ENCODE measurements around the gene LHFPL2. TPM values are rescaled to one million over a fixed set of nuclear protein-coding genes. Genes with fewer than 3 reads are reported as not detected.

LHFPL2 gene
- total RNA-seq, 1 experiment from 2014 or later = 17.9 TPM

DNA sequence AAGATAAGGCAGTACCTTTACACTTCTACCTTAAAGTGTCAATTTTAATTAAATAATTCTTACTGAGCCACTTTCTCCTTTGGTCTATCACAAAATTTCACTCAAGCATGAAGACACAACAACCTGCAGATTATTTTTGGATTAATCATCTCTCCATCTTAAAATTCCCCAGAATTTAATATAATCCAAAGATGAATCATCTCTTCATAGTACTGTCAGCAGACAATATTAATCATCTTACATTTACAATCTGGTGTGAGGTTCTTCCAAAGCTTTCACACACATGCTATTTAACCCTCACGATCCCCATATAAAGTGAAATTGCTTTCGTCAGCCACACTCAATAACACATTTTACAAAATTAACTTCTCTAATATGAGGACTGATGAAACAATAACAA lies 43.0 kb downstream of the LHFPL2 start:
- intact Hi-C loops (cut with micrococcal nuclease) = no loop called here
- no peak for TF ChIP-seq YY1 (IDR thresholded peaks at IDR 0.05; ENCODE audit: extremely low read depth, insufficient replicate concordance, low read depth, low read length)
- no peak for TF ChIP-seq JUND (IDR thresholded peaks at IDR 0.05)
- TF ChIP-seq, protein P1, sequence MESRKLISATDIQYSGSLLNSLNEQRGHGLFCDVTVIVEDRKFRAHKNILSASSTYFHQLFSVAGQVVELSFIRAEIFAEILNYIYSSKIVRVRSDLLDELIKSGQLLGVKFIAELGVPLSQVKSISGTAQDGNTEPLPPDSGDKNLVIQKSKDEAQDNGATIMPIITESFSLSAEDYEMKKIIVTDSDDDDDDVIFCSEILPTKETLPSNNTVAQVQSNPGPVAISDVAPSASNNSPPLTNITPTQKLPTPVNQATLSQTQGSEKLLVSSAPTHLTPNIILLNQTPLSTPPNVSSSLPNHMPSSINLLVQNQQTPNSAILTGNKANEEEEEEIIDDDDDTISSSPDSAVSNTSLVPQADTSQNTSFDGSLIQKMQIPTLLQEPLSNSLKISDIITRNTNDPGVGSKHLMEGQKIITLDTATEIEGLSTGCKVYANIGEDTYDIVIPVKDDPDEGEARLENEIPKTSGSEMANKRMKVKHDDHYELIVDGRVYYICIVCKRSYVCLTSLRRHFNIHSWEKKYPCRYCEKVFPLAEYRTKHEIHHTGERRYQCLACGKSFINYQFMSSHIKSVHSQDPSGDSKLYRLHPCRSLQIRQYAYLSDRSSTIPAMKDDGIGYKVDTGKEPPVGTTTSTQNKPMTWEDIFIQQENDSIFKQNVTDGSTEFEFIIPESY (IDR thresholded peaks at IDR 0.05; ENCODE audit: extremely low read depth, insufficient replicate concordance, low read length) = no peak
- no peak for TF ChIP-seq ELF1 (IDR thresholded peaks at IDR 0.05; ENCODE audit: borderline replicate concordance, low read depth)
- no peak for TF ChIP-seq TCF7L2 (IDR thresholded peaks at IDR 0.05; ENCODE audit: borderline replicate concordance, extremely low read depth, insufficient read depth, insufficient read length)
- H3K4me3 ChIP-seq (replicated peaks in 1 of 2; ENCODE audit: low read depth in 1 of 2, low read length in 2 of 2) = no peak overlapping the region
- H3K9me2 ChIP-seq (ENCODE audit: insufficient read depth) = no peaks in the 10 kb centered on the region
- no peak overlapping the region for H2AFZ ChIP-seq (ENCODE audit: low read depth, low read length, poor library complexity, severe bottlenecking)
- no peaks in the 10 kb centered on the region for H4K20me1 ChIP-seq (ENCODE audit: insufficient read depth)
- H3K27me3 ChIP-seq (ENCODE audit: insufficient read depth, low read length) = no peaks in the 10 kb centered on the region
- BruUV-seq (replicated peaks) = no TSS peak
- ChIA-PET RAD21 (ENCODE audit: low non-redundant PET in 1 of 2, low total read pairs in 2 of 2, uncharacterized antibody in 2 of 2, unreplicated experiment in 2 of 2) (no interaction called here), POLR2A (no interaction called here), CTCF (no interaction called here)
- ATAC-seq (no peak), DNase-seq (ENCODE audit: low read depth, low spot score) (no peak)
- no peaks in the 10 kb centered on the region for H3K9me3 ChIP-seq (ENCODE audit: control insufficient read depth in 1 of 2, insufficient read depth in 1 of 2, low read depth in 1 of 2, low read length in 2 of 2)
- no peak overlapping the region for H3K9ac ChIP-seq (ENCODE audit: low read length)
- H3K36me3 ChIP-seq (ENCODE audit: control insufficient read depth in 1 of 2, insufficient read depth in 2 of 2, low read length in 2 of 2) = no peaks in the 10 kb centered on the region
- H3K27ac ChIP-seq (ENCODE audit: low read depth, low read length) = no peak overlapping the region
- H3K4me2 ChIP-seq (ENCODE audit: low read length) = no peak overlapping the region
- H3K79me2 ChIP-seq (ENCODE audit: insufficient read depth, low read length) = no peaks in the 10 kb centered on the region
- H3K4me1 ChIP-seq (ENCODE audit: control insufficient read depth in 1 of 2, insufficient read depth in 2 of 2, low read length in 2 of 2) = peaks cover 6 to 14% of the 10 kb centered on the region in 2 experiments; a peak in 3 of 4 replicates

- no peak for ATAC-seq
- intact Hi-C loops (cut with micrococcal nuclease) = no loop called here
- no peak overlapping the region for H3K4me3 ChIP-seq (replicated peaks in 1 of 2; ENCODE audit: low read depth in 1 of 2, low read length in 2 of 2)
- no peak overlapping the region for H3K27ac ChIP-seq (ENCODE audit: low read depth, low read length)
- H4K20me1 ChIP-seq (ENCODE audit: insufficient read depth) = no peaks in the 10 kb centered on the region
- ChIA-PET RAD21 (ENCODE audit: low non-redundant PET in 1 of 2, low total read pairs in 2 of 2, uncharacterized antibody in 2 of 2, unreplicated experiment in 2 of 2) (no interaction called here), CTCF (no interaction called here), POLR2A (no interaction called here)
- H3K4me1 ChIP-seq (ENCODE audit: control insufficient read depth in 1 of 2, insufficient read depth in 2 of 2, low read length in 2 of 2) = peaks cover 6 to 14% of the 10 kb centered on the region in 2 experiments; a peak in 3 of 4 replicates
- no peaks in the 10 kb centered on the region for H3K9me2 ChIP-seq (ENCODE audit: insufficient read depth)
- H3K9me3 ChIP-seq (ENCODE audit: control insufficient read depth in 1 of 2, insufficient read depth in 1 of 2, low read depth in 1 of 2, low read length in 2 of 2) = no peaks in the 10 kb centered on the region
- H3K4me2 ChIP-seq (ENCODE audit: low read length) = no peak overlapping the region
- H3K27me3 ChIP-seq (ENCODE audit: insufficient read depth, low read length) = no peaks in the 10 kb centered on the region
- H3K79me2 ChIP-seq (ENCODE audit: insufficient read depth, low read length) = no peaks in the 10 kb centered on the region
- H3K36me3 ChIP-seq (ENCODE audit: control insufficient read depth in 1 of 2, insufficient read depth in 2 of 2, low read length in 2 of 2) = no peaks in the 10 kb centered on the region
- BruUV-seq (replicated peaks) = no TSS peak
- H3K9ac ChIP-seq (ENCODE audit: low read length) = no peak overlapping the region
- no peak overlapping the region for H2AFZ ChIP-seq (ENCODE audit: low read depth, low read length, poor library complexity, severe bottlenecking)
- DNase-seq (ENCODE audit: low read depth, low spot score) = no peak
- no peak for TF ChIP-seq JUND (IDR thresholded peaks at IDR 0.05)
- no peak for TF ChIP-seq CEBPB (IDR thresholded peaks at IDR 0.05; ENCODE audit: low read depth)
- no peak for TF ChIP-seq SIN3A (IDR thresholded peaks at IDR 0.05; ENCODE audit: low read depth)
- no peak for TF ChIP-seq FOSL1 (IDR thresholded peaks at IDR 0.05; ENCODE audit: low read depth)
- no peak for TF ChIP-seq YY1 (IDR thresholded peaks at IDR 0.05; ENCODE audit: extremely low read depth, insufficient replicate concordance, low read depth, low read length)
- no peak for TF ChIP-seq REST (IDR thresholded peaks at IDR 0.05; ENCODE audit: low read depth)
- TF ChIP-seq CBX3 (IDR thresholded peaks at IDR 0.05; ENCODE audit: low read depth) = no peak
- no peak for TF ChIP-seq POLR2AphosphoS5 (IDR thresholded peaks at IDR 0.05; ENCODE audit: low read depth, low read length)
- TF ChIP-seq EZH2phosphoT487 (IDR thresholded peaks at IDR 0.05; ENCODE audit: borderline replicate concordance) = no peak
- TF ChIP-seq EZH2 (IDR thresholded peaks at IDR 0.05) = no peak
- TF ChIP-seq MAX (IDR thresholded peaks at IDR 0.05) = no peak
- TF ChIP-seq ATF3 (IDR thresholded peaks at IDR 0.05) = no peak
These were observed 43.8 kb downstream of the LHFPL2 start for GRCh38 chr5:78604689-78605285.
